Measurements from ENCODE around the gene CCDC152.

DNA sequence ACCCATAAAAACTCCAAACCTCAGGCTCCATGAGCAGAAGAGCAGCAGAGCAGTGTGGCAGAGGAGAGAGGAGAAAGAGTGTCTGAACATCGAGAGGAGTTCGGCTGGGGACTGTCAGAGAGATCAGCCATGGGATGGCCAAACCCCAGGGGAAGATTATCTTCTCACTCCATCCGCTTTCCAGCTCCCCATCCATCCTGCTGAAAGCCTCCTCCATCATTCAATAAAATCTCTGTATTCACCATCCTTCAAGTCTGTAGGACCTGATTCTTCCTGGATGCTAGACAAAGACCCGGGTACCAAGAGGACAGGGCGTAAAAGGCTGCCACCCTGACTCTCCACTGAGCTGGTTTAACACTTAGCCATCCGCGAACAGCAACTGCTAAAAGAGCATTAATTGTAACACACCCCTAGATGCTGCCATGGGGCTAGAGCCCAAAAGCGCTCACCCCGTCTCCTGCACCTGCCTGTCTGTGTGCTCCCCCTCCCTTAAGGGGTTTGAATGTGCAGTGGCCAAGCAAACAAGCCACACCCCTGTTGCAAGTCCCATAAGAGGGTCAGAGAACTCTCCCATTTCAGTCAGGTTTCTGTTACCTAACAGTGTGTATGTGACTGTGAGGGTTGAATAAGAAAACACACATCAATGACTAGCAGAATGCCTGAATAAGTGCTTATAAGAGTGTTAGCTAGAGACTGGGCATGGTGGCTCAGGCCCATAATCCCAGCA lies 69.0 kb downstream of the CCDC152 start:
- TF ChIP-seq, protein P1, sequence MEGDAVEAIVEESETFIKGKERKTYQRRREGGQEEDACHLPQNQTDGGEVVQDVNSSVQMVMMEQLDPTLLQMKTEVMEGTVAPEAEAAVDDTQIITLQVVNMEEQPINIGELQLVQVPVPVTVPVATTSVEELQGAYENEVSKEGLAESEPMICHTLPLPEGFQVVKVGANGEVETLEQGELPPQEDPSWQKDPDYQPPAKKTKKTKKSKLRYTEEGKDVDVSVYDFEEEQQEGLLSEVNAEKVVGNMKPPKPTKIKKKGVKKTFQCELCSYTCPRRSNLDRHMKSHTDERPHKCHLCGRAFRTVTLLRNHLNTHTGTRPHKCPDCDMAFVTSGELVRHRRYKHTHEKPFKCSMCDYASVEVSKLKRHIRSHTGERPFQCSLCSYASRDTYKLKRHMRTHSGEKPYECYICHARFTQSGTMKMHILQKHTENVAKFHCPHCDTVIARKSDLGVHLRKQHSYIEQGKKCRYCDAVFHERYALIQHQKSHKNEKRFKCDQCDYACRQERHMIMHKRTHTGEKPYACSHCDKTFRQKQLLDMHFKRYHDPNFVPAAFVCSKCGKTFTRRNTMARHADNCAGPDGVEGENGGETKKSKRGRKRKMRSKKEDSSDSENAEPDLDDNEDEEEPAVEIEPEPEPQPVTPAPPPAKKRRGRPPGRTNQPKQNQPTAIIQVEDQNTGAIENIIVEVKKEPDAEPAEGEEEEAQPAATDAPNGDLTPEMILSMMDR (IDR thresholded peaks at IDR 0.05; ENCODE audit: low read length), result no peak
- TF ChIP-seq EZH2 (IDR thresholded peaks at IDR 0.05; ENCODE audit: borderline replicate concordance, low read length), result no peak
